Upper lobe of left lung (tissue), 6 donors: ENCODE data around the gene RASL10B. TPM values are rescaled to one million over a fixed set of nuclear protein-coding genes. Genes with fewer than 3 reads are reported as not detected.
A peak's percentile ranks its signal among the peaks of the same experiment; 100 is the strongest.

Experiments used
- ATAC-seq, 2 donors: fragments of 200-7000 bp; cut with Tn5 transposase; one replicate each; pipeline ENCODE4 v1.9.1; 2022; ENCODE audit warnings: mild to moderate bottlenecking in 2 of 2, moderate library complexity in 2 of 2; ENCODE audit not compliant: low FRiP score in 2 of 2
- DNase-seq, 2 donors: peaks; one replicate each; pipeline ENCODE4 v3.0.0-alpha.2; 2019 to 2020
- H3K27ac ChIP-seq, 4 donors: fragments of 200-600 bp; sonication (generic); one replicate each; pipeline ENCODE4 v1.5.1; 2016 to 2019
- H3K27me3 ChIP-seq, 4 donors: fragments of 200-600 bp; sonication (generic); one replicate each; pipeline ENCODE4 v1.5.1; 2017 to 2019
- H3K36me3 ChIP-seq, 4 donors: fragments of 200-600 bp; sonication (generic); one replicate each; pipeline ENCODE4 v1.5.1; 2016 to 2019
- H3K4me1 ChIP-seq, 4 donors: fragments of 200-600 bp; sonication (generic); one replicate each; pipeline ENCODE4 v1.5.1; 2018 to 2019
- H3K4me3 ChIP-seq, 4 donors: fragments of 200-600 bp; sonication (generic); one replicate each; pipeline ENCODE4 v1.5.1; 2017 to 2019; ENCODE audit warnings: mild to moderate bottlenecking in 2 of 4, moderate library complexity in 1 of 4
- H3K9me3 ChIP-seq, 4 donors: fragments of 200-600 bp; sonication (generic); one replicate each; pipeline ENCODE4 v1.5.1; 2018 to 2019
- EP300 ChIP-seq, 4 donors: sonication (generic); formaldehyde crosslinking; IDR thresholded peaks; one replicate each; pipeline ENCODE4 v1.5.1; 2017; ENCODE audit warnings: antibody characterized with exemption in 4 of 4, control low read depth in 2 of 4
- POLR2A ChIP-seq, 4 donors: fragments of 450-650 bp; IDR thresholded peaks; one replicate each; pipeline ENCODE4 v1.5.1; 2016 to 2017; ENCODE audit warnings: antibody characterized with exemption in 4 of 4, mild to moderate bottlenecking in 2 of 4
- POLR2AphosphoS5 ChIP-seq, 2 donors: sonication (generic); formaldehyde crosslinking; IDR thresholded peaks; one replicate each; pipeline ENCODE4 v1.5.1; 2017; ENCODE audit warnings: antibody characterized with exemption in 2 of 2
- WGBS, 2 donors: methylation state at CpG; one replicate each; pipeline ENCODE4 v1.1.5; 2017 to 2018; 5-methylcytosine and 5-hydroxymethylcytosine counted together
- total RNA-seq, 6 donors: library from RNA; depleted of rRNA in 4 of 6; stranded (reverse); fragments of >200 nt in 4 of 6; gene quantifications; one replicate each; pipeline versions ENCODE4 v1.1.0 to v1.2.1, GENCODE V29; 2016 to 2021
- TF ChIP-seq, protein P1 (sequence below), 6 experiments: fragments of 450-650 bp in 4 of 6; fragments of 200-600 bp in 2 of 6; sonication (generic) in 2 of 6; IDR thresholded peaks; one replicate each; pipeline ENCODE4 v1.5.1; 2016 to 2019; ENCODE audit warnings: antibody characterized with exemption in 6 of 6
- donor health status: DM: no; HTN: no; CAD: no; lungs with moderate emphysema.
- donor health status: DM: no; HTN: yes; CAD: no; lungs with severe emphysema.

RASL10B gene
- total RNA-seq, 6 donors from 2014 or later, result 1.0 to 4.1 (median 1.7) TPM

DNA sequence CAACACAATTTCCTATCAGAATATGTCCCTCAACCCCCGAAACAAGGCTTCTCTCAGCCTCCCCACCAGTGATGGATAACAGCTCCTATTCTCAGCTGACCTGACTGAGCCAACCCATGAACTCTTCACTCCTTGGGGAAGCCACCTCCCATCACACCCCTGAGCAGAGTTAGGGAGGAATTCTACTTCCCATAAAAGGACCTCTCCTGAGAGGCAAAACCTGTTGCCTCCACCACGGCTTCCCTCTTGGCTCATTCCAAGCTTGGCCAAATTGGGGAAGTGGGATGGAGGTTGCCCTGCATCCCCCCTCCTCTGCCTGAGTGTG is 5.7 kb upstream of the RASL10B start:
- H3K9me3 ChIP-seq, result no peaks in the 10 kb centered on the region
- peaks cover 0 to 4% (median under 1%) of the 10 kb centered on the region in 4 donors for H3K4me1 ChIP-seq
- DNase-seq (no peak), ATAC-seq (no peak)
- no peak overlapping the region for H3K4me3 ChIP-seq
- H3K27ac ChIP-seq, result peak overlapping the region in 1 of 4 donors; percentile 38
- WGBS, 2 donors, result 78 to 90% methylated on average over 2 of the region's 2 CpGs
- no peaks in the 10 kb centered on the region for H3K27me3 ChIP-seq
- H3K36me3 ChIP-seq, result peaks cover 12 to 64% (median 33%) of the 10 kb centered on the region in 4 donors
- TF ChIP-seq EP300 (IDR thresholded peaks at IDR 0.05) (no peak), POLR2AphosphoS5 (IDR thresholded peaks at IDR 0.05) (no peak), POLR2A (IDR thresholded peaks at IDR 0.05) (no peak)
- TF ChIP-seq, protein P1, sequence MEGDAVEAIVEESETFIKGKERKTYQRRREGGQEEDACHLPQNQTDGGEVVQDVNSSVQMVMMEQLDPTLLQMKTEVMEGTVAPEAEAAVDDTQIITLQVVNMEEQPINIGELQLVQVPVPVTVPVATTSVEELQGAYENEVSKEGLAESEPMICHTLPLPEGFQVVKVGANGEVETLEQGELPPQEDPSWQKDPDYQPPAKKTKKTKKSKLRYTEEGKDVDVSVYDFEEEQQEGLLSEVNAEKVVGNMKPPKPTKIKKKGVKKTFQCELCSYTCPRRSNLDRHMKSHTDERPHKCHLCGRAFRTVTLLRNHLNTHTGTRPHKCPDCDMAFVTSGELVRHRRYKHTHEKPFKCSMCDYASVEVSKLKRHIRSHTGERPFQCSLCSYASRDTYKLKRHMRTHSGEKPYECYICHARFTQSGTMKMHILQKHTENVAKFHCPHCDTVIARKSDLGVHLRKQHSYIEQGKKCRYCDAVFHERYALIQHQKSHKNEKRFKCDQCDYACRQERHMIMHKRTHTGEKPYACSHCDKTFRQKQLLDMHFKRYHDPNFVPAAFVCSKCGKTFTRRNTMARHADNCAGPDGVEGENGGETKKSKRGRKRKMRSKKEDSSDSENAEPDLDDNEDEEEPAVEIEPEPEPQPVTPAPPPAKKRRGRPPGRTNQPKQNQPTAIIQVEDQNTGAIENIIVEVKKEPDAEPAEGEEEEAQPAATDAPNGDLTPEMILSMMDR (IDR thresholded peaks at IDR 0.05), result no peak

DNA sequence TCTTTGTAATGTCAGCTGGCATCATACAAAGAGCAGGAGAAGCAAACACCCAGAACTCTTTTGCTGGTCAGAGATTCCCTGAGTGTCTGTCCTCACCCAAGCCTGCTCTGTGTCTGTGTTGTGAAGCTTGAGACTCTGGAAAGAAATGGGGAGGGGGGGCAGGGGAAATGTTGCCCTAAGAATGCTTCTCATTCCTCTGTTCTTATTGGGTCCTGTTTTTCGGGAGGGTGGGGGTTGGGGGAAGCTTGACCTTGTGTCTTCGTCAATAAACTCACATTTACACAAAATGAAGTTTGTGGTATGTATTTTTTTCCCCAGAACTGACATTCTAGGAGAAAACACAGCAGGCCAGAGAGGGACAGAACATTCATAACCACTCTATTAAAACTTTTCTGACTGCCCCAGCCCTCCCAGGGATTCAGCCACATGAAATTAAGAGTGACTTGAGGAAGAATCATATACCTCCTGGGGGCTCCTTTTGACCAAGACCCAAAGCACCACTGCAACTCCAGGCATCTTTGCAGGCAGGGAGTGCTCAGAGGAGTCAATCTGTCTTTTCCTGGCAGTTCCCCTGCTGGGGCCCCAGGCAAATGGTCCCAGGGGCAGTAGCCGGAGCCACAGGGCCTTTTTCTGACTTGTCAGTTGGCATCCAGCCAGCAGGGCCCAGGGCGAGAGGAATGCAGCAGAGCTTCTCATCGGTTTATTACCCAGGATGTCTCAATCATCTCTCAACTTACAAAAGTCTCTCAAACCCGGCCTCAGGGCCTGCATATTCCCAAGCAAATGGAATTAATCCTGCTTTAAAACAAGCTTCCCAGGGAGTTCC is 5.1 kb upstream of the RASL10B start:
- TF ChIP-seq POLR2AphosphoS5 (IDR thresholded peaks at IDR 0.05) (no peak), EP300 (IDR thresholded peaks at IDR 0.05) (no peak), POLR2A (IDR thresholded peaks at IDR 0.05) (no peak)
- TF ChIP-seq, protein P1 (IDR thresholded peaks at IDR 0.05), result no peak
- WGBS, 2 donors, result 66 to 77% methylated on average over 2 to 6 of the region's 6 CpGs
- Histone ChIP-seq H3K4me1 (peaks cover 5 to 10% (median 6%) of the 10 kb centered on the region in 4 donors), H3K9me3 (no peaks in the 10 kb centered on the region), H3K27me3 (no peaks in the 10 kb centered on the region), H3K27ac (peak overlapping the region in 1 of 4 donors; percentile 38), H3K36me3 (peaks cover 12 to 64% (median 33%) of the 10 kb centered on the region in 4 donors), H3K4me3 (no peak overlapping the region)
- DNase-seq (no peak), ATAC-seq (no peak)

DNA sequence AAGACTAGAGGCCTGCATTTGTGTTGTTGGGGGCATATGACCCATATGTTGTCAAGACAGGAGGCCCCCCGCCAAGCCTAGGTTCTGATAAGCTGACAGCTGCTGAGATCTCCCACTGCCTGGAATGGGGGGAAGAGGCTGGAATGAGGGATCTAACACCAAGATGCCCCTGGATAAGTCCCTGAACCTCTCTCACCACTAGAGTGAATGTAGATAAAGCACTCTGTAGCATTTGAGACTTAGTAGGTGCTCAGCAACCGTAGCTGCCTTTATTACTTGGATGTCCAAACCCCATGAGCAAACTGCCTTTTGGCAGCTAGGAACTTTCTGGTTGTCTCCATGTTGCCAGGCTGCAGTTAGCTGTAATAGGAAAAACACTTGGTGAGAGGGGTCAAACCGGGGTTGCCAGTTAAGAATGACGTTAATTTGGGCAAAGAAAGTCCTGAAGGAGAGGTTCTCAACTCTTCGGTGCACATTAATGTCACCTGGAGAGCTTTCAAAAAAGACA is 4.4 kb upstream of the RASL10B start:
- no peak overlapping the region for H3K27ac ChIP-seq
- H3K36me3 ChIP-seq, result peaks cover 12 to 58% (median 30%) of the 10 kb centered on the region in 4 donors
- DNase-seq, result no peak
- no peaks in the 10 kb centered on the region for H3K27me3 ChIP-seq
- TF ChIP-seq, protein P1 (IDR thresholded peaks at IDR 0.05), result no peak
- TF ChIP-seq EP300 (IDR thresholded peaks at IDR 0.05) (no peak), POLR2AphosphoS5 (IDR thresholded peaks at IDR 0.05) (no peak), POLR2A (IDR thresholded peaks at IDR 0.05) (no peak)
- no peak for ATAC-seq
- no peaks in the 10 kb centered on the region for H3K9me3 ChIP-seq
- WGBS, 2 donors, result 80 to 81% methylated on average over 5 of the region's 5 CpGs
- H3K4me1 ChIP-seq, result peaks cover 6 to 16% (median 9%) of the 10 kb centered on the region in 4 donors
- H3K4me3 ChIP-seq, result no peak overlapping the region

DNA sequence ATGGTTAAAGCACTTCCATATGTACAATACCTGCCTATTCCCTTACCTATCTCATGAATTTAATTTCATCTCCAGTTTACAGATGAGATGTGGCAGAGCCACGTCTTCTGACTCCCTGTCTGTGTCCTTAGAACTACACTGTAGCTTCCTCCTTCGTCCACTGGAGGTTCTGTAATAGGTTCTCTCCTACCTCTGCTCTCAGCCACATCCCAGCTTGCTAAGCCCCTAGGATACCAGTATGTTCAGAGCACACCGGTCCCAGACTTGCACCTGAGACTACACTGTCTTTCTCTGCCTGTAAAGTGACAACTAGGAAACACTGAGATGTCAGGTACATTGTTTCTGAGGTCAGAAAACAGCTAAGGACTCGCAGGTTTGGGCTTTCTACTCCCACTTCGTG is 3.8 kb upstream of the RASL10B start:
- WGBS, 2 donors, result 92% methylated on average over 5 of the region's 5 CpGs
- DNase-seq (no peak), ATAC-seq (no peak)
- Histone ChIP-seq H3K9me3 (no peaks in the 10 kb centered on the region), H3K36me3 (peaks cover 12 to 54% (median 30%) of the 10 kb centered on the region in 4 donors), H3K27me3 (no peaks in the 10 kb centered on the region), H3K4me1 (peaks cover 6 to 20% (median 12%) of the 10 kb centered on the region in 4 donors), H3K4me3 (no peak overlapping the region), H3K27ac (no peak overlapping the region)
- TF ChIP-seq, protein P1 (IDR thresholded peaks at IDR 0.05), result no peak
- TF ChIP-seq POLR2A (IDR thresholded peaks at IDR 0.05) (no peak), EP300 (IDR thresholded peaks at IDR 0.05) (no peak), POLR2AphosphoS5 (IDR thresholded peaks at IDR 0.05) (no peak)
